ENCODE measurements around the gene DOK6. TPM values are rescaled to one million over a fixed set of nuclear protein-coding genes. Genes with fewer than 3 reads are reported as not detected.

DOK6 gene
- total and polyA plus RNA-seq, 10 of the 15 experiments (the other 5 are each of a cell fraction or from before 2014, with no cell fraction given) = 0.01 to 0.09 (median 0.04) TPM; not detected in 4

DNA sequence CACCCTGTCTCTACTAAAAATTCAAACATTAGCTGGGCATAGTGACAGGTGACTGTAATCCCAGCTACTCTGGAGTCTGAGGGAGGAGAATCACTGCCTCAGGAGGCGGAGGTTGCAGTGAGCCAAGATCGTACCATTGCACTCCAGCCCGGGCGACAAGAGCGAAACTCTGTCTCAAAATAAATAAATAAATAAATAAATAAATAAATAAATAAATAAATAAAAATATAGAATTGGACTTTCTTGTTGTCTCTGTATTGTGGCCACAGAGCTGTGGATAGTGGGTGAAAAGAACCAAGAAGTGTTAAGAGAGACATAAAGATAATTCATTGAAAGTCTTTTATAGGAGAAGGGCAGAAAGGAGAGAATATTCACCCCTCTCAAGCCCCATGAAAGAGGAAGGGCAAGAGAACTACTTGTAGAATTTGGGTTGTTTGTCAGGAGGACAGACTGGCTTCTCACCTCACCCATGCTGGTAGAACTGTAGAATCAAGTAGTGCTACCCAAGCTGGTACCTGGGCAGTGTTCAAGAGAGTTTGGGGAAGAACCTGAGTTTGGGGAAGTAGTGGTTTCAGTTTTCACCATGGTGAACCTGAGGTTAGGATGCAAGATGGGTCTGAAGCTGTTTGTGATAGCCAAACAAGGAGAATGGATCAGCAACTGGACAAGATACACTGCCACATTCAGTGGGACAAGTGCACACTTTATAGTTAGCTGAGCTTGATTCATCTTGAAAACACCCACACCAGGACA, 290.5 kb downstream of the DOK6 start:
- H3K79me2 ChIP-seq (ENCODE audit: control insufficient read depth, insufficient read depth, low read length) = no peaks in the 10 kb centered on the region
- ChIA-PET CTCF (interaction anchor here (0.7 kb wide), 1 partner anchor 22 kb away, joined by 3 read pairs; no protein-coding TSS in a partner anchor), POLR2A (interaction anchor here (0.6 kb wide), 1 partner anchor 40 kb away, joined by 5 read pairs; no protein-coding TSS in a partner anchor), SMC1A (ENCODE audit: uncharacterized antibody, unreplicated experiment) (interaction anchor here (1.2 kb wide), 1 partner anchor 11 kb away, joined by 3 read pairs; no protein-coding TSS in a partner anchor), RAD21 (ENCODE audit: unreplicated experiment) (no interaction called here)
- H3K9me3 ChIP-seq (replicated peaks; ENCODE audit: control insufficient read depth, insufficient read depth, low read length) = no peaks in the 10 kb centered on the region
- no peak overlapping the region for H3K27ac ChIP-seq (ENCODE audit: control insufficient read depth, insufficient read depth)
- no peaks in the 10 kb centered on the region for H3K36me3 ChIP-seq (ENCODE audit: control insufficient read depth in 2 of 2, insufficient read depth in 2 of 2, low read length in 1 of 2)
- H3K9ac ChIP-seq (ENCODE audit: control insufficient read depth, insufficient read depth, low read length) = no peak overlapping the region
- ATAC-seq = peak; percentile 72
- intact Hi-C loops (cut with micrococcal nuclease; ENCODE audit: unreplicated experiment) = no loop called here
- peak; percentile 61 for FAIRE-seq
- WGBS (ENCODE audit: insufficient coverage, insufficient replicate concordance, low lambda C conversion rate, missing lambda C conversion rate) = 45% methylated on average over 5 of the region's 5 CpGs
- DNase-seq (ENCODE audit: low read depth, low spot score) = no peak
- H4K20me1 ChIP-seq (ENCODE audit: control insufficient read depth, insufficient read depth) = no peaks in the 10 kb centered on the region
- in situ Hi-C loops (cut with MboI) = no loop called here
- no TSS peak for BruUV-seq (replicated peaks)
- no peak overlapping the region for H3K4me2 ChIP-seq (ENCODE audit: control insufficient read depth, insufficient read depth)
- H3K4me3 ChIP-seq = no peak overlapping the region
- no peak overlapping the region for H2AFZ ChIP-seq (ENCODE audit: control insufficient read depth, low read depth, low read length)
- H3K27me3 ChIP-seq (replicated peaks in 1 of 2; ENCODE audit: control insufficient read depth in 2 of 2, insufficient read depth in 2 of 2, low read length in 1 of 2) = no peaks in the 10 kb centered on the region; a peak in 1 of 4 replicates
- no peaks in the 10 kb centered on the region for H3K4me1 ChIP-seq (ENCODE audit: control insufficient read depth, insufficient read depth, low read length)
- TF ChIP-seq SMAD5 (IDR thresholded peaks at IDR 0.05; ENCODE audit: low read depth) (no peak), ZNF24 (IDR thresholded peaks at IDR 0.05) (no peak), EZH2 (IDR thresholded peaks at IDR 0.05; ENCODE audit: borderline replicate concordance, control insufficient read depth, low read depth, low read length) (no peak), NFYB (IDR thresholded peaks at IDR 0.05; ENCODE audit: insufficient read depth, low read depth, low read length) (no peak), DPF2 (IDR thresholded peaks at IDR 0.05) (no peak), SIX5 (IDR thresholded peaks at IDR 0.05; ENCODE audit: low read depth, low read length, severe bottlenecking) (no peak), ELK1 (IDR thresholded peaks at IDR 0.05; ENCODE audit: low read depth, low read length) (no peak), RAD21 (IDR thresholded peaks at IDR 0.05; ENCODE audit: insufficient read depth, low read depth, low read length) (no peak), BHLHE40 (IDR thresholded peaks at IDR 0.05; ENCODE audit: borderline replicate concordance in 1 of 2, low read depth in 2 of 2, low read length in 1 of 2) (no peak), BRCA1 (IDR thresholded peaks at IDR 0.05; ENCODE audit: low read depth, low read length) (no peak), SMARCA5 (IDR thresholded peaks at IDR 0.05) (no peak), ATF2 (IDR thresholded peaks at IDR 0.05; ENCODE audit: low read length) (no peak), IRF4 (IDR thresholded peaks at IDR 0.05; ENCODE audit: low read depth, low read length) (no peak)
- TF ChIP-seq, protein P1, sequence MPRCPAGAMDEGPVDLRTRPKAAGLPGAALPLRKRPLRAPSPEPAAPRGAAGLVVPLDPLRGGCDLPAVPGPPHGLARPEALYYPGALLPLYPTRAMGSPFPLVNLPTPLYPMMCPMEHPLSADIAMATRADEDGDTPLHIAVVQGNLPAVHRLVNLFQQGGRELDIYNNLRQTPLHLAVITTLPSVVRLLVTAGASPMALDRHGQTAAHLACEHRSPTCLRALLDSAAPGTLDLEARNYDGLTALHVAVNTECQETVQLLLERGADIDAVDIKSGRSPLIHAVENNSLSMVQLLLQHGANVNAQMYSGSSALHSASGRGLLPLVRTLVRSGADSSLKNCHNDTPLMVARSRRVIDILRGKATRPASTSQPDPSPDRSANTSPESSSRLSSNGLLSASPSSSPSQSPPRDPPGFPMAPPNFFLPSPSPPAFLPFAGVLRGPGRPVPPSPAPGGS (IDR thresholded peaks at IDR 0.05; ENCODE audit: borderline replicate concordance, insufficient read depth, low read depth, low read length, poor library complexity, severe bottlenecking) = no peak
- TF ChIP-seq, protein P2, sequence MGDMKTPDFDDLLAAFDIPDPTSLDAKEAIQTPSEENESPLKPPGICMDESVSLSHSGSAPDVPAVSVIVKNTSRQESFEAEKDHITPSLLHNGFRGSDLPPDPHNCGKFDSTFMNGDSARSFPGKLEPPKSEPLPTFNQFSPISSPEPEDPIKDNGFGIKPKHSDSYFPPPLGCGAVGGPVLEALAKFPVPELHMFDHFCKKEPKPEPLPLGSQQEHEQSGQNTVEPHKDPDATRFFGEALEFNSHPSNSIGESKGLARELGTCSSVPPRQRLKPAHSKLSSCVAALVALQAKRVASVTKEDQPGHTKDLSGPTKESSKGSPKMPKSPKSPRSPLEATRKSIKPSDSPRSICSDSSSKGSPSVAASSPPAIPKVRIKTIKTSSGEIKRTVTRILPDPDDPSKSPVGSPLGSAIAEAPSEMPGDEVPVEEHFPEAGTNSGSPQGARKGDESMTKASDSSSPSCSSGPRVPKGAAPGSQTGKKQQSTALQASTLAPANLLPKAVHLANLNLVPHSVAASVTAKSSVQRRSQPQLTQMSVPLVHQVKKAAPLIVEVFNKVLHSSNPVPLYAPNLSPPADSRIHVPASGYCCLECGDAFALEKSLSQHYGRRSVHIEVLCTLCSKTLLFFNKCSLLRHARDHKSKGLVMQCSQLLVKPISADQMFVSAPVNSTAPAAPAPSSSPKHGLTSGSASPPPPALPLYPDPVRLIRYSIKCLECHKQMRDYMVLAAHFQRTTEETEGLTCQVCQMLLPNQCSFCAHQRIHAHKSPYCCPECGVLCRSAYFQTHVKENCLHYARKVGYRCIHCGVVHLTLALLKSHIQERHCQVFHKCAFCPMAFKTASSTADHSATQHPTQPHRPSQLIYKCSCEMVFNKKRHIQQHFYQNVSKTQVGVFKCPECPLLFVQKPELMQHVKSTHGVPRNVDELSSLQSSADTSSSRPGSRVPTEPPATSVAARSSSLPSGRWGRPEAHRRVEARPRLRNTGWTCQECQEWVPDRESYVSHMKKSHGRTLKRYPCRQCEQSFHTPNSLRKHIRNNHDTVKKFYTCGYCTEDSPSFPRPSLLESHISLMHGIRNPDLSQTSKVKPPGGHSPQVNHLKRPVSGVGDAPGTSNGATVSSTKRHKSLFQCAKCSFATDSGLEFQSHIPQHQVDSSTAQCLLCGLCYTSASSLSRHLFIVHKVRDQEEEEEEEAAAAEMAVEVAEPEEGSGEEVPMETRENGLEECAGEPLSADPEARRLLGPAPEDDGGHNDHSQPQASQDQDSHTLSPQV (IDR thresholded peaks at IDR 0.05) = no peak
